GM20000 (cell line): ENCODE measurements around the gene MERTK.

ENCODE experiments used
- DNase-seq: peaks from one replicate; pipeline ENCODE4 v3.0.0; 2012; ENCODE audit warnings: low spot score
- TF ChIP-seq, protein P1 (sequence below): IDR thresholded peaks from 2 replicates; pipeline ENCODE4 v1.5.1; 2012; ENCODE audit warnings: mild to moderate bottlenecking, control low read depth; ENCODE audit errors: extremely low read depth, missing control alignments

MERTK gene

DNA sequence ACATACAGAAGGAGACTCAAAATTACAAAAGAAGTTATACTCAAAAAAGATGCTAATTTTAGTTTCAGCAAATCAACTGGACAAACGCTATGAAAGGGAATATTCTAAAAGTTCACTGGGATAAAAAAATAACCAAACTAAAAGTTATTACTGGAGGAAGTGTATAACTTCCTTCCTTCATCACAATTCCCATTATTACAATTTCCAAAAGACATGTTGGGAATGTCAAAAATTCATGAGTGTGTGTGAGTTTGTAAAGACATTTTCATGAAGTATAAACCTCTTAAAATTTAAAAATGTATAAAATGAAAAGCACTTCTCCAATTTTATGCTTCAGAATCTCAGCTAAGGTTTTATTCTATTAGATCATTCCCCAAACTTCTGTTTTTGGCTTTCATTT lies 67.8 kb downstream of the MERTK start:
- DNase-seq, result no peak
- TF ChIP-seq, protein P1, sequence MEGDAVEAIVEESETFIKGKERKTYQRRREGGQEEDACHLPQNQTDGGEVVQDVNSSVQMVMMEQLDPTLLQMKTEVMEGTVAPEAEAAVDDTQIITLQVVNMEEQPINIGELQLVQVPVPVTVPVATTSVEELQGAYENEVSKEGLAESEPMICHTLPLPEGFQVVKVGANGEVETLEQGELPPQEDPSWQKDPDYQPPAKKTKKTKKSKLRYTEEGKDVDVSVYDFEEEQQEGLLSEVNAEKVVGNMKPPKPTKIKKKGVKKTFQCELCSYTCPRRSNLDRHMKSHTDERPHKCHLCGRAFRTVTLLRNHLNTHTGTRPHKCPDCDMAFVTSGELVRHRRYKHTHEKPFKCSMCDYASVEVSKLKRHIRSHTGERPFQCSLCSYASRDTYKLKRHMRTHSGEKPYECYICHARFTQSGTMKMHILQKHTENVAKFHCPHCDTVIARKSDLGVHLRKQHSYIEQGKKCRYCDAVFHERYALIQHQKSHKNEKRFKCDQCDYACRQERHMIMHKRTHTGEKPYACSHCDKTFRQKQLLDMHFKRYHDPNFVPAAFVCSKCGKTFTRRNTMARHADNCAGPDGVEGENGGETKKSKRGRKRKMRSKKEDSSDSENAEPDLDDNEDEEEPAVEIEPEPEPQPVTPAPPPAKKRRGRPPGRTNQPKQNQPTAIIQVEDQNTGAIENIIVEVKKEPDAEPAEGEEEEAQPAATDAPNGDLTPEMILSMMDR, result no peak

DNA sequence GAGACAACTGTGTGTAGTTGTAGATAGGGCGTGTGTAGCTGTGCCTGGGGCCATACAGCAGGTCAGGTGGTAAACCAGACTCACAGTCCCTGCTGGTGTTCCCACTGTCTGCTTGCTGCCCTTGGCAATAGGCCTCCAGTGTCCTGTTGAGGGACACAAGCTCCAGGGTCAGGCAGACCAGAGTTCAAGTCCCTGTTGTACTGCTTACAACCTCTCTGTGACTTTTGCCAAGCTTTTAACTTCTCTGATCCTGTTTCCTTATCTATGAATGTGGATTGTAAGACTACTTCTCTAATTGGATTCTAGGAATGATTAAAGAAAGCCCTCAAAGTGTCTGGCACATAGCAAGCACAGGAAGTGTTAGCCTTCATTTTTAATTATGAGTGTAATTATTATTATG lies 68.6 kb downstream of the MERTK start:
- TF ChIP-seq, protein P1, result no peak

DNA sequence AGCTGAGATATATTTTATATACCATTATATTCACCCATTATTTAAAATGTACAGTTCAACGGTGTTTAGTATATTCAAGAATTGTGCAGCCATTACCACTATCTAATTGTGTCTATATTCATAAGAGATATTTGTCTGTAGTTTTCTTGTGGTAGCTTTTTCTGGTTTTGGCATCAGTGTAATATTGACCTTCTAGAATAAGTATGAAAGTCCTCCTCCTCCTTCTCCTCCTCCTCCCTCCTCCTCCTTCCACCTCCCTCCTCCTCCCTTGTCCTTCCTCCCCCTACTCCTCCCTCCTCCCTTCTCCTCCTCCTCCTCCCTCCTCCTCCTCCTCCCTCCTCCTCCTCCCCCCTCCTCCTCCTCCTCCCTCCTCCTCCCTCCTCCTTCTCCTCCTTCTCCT lies 72.0 kb downstream of the MERTK start:
- no peak for DNase-seq
- TF ChIP-seq, protein P1, result no peak

More for the DNA sequence above, 68.6 kb downstream of the MERTK start:
- DNase-seq, result no peak

DNA sequence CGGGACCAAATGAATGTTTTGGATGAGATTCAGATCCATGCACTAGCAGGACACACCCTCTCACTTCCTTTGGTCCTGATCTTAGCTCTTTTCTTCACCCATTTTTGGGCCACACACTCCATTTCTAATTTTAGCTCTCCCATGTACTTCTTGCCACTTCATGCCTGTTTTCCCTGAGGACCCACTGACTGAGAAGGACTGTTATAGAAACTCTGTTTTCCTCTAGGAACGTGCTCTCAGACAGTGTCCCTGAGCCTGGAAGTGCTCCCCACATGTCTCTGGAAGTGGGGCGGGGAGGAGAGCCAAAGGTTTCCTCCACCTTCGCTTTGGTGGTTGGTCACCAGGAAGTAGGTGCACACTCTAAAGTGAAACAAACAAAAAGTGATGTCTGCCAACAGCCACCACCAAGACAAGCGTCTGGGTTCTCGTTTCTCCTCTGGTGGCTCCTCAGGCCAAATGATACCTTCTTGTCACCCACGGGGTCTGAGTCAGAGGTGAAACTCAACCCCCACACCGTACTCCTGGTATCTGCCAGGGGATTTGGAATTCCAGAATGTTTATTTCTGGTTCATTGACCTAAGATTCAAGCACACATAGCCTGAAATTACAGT lies 74.7 kb downstream of the MERTK start:
- no peak for DNase-seq
- TF ChIP-seq, protein P1, result no peak

DNA sequence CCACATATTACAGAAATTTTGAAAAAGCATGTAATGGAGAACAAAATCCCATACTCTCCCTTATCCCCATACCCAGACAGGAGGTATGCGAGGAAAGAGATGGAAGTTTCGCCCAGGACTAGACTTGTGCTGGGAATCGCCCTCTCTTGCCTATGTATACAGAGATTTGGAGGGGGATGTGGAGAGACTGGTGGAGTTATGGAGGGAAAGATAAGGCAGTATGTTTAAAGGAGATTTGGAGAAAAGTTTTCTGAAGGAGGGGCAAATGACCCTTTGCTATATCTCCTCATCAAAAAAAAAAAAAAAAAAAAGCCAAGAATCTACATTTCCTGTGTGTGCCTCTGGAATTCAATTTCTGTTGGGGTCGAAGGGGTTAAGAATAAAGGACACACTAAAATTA lies 75.3 kb downstream of the MERTK start:
- TF ChIP-seq, protein P1, result no peak
- no peak for DNase-seq

DNA sequence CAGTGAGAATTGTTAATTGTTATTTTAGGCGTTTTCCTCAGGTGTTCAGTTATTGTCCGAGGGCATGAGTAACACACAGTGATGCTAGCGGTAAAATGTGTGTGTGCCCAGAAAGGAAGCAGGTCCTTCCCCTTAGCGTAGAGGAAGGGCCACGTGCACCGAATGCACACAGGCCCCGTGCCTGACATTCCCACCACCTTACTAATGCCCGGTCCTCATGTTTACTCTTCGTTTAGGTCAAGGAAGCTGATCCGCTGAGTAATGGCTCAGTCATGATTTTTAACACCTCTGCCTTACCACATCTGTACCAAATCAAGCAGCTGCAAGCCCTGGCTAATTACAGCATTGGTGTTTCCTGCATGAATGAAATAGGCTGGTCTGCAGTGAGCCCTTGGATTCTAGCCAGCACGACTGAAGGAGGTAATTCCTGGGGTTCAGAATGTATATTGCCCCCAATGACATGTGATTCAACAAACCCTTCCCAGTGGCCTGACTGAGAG lies 76.7 kb downstream of the MERTK start:
- DNase-seq, result no peak
- TF ChIP-seq, protein P1, result no peak

DNA sequence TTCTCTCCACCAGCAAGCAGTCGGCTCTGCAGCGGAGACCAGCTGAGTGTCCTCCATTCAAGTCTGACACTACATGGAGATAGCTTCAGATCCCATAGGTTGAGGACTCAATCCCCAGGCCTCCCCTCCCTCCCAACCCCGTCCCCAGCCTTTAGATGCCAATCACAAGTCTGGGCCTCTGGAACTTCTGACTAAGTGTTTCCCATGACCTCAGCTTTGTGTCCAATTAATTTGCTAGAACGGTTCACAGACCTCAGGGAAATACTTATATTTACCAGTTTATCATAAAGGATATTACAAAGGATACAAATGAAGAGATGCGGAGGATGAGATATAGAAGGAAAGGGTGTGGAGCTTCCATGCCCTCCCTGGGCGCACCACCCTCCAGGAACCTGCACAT lies 77.4 kb downstream of the MERTK start:
- no peak for DNase-seq
- TF ChIP-seq, protein P1, result no peak
